ENCODE results near the gene SUGP2.

SUGP2 gene

DNA sequence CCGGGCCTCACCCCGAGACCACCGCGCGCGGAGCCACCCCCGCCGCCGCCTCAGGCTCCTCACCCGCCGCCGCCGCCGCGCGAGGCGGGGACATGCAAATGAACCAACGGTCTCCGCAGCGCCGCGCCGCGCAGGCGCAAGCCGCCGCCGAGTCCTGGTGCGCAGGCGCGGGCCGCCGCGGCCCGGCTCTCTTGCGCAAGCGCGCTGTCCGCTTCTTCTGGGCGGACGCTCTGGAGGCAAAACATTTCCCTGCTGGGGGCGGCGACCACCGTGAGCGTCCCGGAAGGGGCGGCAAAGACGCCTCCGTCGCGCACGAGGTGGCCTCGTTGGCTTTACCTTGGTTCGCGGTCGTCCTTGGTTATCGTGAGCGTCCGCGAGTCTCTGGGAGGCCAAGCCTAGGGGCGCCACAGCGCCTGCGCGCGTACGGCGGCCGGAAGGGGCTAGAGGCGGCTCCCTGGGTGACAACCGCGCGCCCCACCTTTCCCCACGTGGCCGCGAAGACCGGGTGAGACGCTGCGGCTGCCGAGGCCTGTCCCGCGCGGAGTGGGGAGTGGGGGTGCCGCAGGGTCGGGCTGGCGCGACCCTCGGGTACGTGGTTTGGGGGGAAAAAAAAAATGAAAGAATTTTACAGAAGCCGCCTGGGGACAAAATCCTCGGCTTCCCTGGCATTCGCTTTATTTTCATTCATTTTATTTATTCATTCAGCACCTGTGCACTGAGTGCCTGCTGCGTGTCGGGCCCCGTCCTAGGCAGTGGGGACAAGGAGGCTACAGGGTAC lies at the start of gene SUGP2, which contains the start of gene ARMC6:
Gene SUGP2, minus strand, starts transcription at position 92 of the 778 bp plus-strand sequence. CDS start 2,446 bp downstream, outside the sequence.
Gene ARMC6, plus strand, starts transcription at position 178 of the 778 bp plus-strand sequence. CDS start 607 bp downstream, outside the sequence.
- peak; percentile 80 for DNase-seq

DNA sequence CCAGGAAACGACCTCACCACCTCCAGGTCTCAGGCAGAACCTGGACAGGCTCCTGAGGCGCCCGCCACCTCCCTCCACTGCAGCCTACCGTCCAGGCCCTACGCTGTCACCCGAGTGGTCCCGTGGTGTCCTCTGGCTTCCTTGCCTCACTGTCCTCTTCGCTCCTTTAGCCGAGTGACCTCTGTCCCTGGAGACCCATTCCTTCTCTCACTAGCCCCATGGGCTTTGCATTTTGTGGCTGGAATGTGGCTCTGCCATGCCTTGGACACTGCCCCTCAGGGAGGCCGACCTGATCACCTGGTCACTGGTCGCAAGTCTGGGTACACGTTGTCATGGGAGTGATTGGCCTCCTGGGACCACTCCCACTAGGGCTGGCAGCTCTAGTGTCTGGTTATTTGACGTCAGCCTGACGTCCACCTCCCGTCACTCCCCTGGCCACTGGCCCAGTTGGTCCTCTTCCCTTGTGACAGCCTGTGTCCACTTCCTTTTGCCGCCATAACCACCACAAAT lies 48.4 kb upstream of the SUGP2 start:
- no peak for DNase-seq

DNA sequence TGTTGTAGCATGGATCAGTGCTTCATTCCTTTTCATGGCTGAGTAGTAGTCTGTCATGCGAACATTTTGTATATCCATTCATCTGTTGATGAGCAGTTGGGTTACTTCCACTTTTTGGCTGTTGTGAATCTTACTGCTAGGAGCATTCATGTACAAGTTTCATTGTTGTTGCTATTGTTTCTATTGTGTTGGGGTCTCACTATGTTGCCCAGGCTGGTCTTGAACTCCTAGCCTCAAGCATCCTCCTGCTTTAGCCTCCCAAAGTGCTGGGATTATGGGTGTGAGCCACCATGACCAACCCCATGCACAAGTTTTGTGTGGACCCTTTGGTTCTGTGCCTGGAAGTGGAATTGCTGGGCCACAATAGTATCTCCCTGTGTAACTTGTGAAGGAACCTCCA lies 46.3 kb upstream of the SUGP2 start:
- no peak for DNase-seq

DNA sequence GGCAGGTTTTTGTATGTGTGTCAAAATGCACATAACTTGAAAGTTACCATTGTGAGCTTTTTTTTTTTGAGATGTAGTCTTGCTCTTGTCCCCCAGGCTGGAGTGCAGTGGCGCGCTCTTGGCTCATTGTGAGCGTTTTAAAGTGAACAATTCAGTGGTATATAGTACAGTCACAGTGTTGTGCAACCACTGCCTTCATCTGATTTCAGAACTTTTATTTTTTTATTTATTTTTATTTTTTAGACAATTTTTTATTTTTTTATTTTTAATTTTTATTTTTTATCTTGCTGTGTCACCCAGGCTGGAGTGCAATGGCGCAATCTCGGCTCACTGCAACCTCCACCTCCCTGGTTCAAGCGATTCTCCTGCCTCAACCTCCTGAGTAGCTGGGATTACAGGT lies 45.5 kb upstream of the SUGP2 start:
- no peak for DNase-seq

DNA sequence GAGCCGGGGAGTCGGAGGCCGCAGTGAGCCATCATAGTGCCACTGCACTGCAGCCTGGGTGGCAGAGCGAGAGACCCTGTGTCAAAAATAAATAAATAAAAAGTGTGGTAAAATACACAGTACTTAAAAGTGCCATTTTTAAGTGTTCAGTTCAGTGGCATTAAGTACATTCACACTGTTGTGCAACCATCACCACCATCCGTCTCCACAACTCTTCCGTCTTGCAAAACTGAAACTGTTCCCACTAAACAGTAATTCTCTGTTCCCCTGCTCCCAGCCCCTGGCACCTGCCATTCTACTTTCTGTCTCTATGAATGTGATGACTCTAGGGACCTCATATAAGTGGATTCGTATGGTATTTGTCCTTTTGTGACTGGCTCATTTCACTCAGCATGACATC lies 43.8 kb upstream of the SUGP2 start:
- DNase-seq, result no peak

DNA sequence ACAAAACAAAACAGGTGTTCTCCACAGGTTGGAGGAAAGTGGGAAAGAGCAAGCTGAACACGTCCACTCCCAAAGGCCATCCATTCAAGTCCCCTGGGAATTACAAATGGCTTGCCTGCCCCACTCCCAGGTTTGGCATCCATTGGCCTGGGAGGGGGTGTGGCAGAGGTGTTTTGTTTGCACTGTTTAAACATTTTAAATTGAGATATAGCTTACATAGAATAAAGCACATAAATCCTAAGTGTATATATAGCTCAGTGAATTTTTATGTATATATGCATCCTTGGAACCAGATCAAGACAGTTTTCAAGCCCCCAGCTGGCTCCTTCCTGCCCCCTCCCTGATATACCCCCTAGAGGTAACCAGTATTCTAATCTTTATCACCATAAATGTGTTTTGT lies 43.2 kb upstream of the SUGP2 start:
- no peak for DNase-seq

DNA sequence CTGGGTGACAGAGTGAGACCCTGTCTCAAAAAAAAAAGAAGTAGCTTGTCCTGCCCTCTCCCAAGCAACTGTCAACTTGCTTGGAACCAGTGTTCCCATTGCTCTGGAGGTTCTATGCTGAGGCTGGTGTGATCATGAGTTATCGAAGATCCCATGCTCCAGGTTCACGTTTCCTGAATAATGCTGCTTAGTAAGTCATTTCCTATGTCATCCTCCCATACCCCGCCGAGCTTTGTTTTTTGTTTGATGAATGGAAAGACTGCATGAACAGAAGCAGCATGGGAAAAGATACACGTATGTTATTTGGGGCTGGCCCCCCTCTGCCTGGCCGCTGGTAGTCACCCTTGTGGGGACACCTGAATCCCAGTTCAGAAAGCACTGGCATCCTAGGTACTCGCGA lies 41.8 kb upstream of the SUGP2 start:
- no peak for DNase-seq

DNA sequence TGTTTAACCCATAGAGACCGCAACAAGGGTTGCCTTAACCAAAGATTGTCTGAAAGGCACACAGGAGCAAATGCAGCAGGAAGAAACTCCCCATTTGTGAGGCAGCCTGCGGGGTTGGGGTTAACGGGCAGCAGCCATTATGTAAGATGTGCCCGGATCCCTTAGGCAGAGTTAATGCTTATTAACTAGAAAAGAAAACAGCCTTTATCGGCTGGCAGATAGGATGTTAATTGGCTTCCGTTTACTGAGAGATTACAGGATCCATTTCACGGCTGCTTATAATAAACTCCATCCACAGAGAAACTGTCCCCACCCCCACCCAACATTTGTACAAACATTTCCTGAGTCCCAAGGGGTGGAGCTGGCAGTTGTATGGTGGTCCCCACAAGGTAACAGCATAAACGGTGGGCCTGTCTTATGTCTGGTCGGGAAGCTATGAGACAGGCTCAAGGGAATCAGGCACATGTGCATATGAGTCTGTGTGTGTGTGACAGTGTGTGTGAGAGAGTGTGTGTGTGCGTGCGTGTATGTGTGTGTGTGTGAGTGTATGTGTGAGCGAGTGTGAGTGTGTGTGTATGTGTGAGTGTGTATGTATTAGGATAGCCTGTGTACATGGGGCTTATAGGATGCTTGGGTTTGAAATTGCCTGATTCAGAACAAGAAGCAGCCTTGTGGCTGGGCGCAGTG lies 41.0 kb upstream of the SUGP2 start:
- DNase-seq, result no peak

DNA sequence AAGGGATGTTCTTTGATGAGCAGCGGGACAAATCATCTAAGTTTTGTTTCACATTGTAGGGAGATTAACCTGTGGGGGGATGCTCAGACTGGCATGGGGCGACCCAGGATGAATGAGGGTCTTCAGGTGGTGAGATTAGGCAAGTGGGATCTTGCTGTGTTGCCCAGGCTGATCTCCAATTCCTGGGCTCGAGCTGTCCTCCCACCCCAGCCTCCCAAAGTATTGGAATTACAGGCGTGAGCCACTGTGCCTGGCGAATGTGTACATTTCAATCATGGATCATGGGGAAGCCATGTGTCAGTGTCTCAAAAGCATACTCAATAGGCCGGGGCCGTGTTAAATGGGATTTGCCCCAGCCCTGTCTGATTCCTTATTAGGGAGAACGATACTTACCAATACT lies 38.6 kb upstream of the SUGP2 start:
- DNase-seq, result no peak

DNA sequence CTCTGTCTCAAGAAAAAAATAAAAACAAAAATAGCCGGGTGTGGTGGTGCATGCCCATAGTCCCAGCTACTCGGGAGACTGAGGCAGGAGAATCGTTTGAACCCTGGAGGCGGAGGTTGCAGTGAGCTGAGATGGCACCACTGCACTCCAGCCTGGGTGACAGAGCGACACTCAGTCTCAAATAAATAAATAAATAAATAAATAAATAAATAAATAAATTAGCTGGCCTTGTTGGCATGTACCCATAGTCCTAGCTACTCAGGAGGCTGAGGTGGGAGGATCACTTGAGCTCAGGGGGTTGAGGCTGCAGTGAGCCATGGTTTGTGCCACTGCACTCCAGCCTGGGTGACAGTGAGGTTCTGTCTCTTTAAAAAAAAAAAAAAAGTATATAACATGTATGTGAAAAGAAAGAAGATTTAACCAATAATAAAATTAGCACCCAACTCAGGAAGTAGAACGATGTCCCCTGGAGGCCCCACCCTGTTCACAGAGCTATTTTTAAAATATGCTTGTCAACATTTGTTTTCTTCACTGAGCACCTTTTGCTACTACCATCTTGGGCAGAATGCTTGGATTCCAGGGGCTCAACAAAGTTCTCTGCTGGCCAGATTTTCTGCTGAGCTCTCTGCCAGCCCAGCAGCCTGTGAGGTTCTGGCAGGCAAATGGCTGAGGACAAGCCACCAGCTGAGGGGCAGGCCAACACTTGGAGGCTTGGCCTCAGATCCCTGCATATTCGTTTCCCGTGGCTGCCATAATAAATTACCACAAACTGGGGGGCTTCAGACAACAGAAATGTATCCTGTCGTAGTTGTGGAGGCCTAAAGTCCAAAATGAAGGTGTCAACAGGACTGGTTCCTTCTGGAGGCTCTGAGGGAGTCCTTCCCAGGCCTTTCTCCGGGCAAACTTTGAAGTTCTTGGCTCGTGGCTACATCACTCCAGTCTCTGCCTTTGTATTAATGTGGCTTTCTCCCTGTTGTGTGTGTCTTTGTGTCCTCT lies 35.6 kb upstream of the SUGP2 start:
- no peak for DNase-seq

DNA sequence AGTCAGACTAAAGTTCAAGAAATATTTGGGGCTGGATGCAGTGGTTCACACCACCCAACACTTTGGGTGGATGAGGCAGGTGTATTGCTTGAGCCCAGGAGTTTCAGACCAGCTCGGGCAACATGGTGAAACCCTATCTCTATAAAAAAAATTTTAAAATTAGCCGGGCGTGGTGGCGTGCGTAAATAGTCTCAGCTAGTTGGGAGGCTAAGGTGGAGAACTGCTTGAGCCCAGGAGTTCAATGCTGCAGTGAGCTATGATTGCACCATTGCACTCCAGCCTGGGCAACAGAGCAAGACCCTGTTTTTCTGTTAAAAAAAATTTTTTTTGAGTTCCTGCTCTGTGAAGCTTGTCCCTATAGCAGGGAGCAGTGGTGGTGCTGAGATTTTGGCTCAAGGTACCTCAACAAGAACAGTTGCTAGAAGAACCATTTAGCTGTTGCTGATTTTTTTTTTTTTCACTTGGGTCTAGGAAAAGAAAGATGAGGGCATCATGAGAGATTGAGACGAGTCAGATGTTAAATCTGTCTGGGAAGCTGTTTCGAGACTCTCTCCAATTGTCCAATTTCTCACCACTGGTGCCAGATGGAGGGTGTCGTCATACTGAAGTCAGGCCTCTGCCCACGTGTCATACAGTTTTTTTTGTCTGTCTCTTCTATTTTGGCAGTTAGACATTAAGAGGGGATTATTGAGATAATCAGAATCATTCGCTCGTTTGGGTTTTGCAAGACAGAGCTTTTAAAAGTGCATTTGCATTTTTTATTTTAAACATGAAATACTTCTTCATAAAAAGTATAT lies 34.2 kb upstream of the SUGP2 start:
- no peak for DNase-seq

DNA sequence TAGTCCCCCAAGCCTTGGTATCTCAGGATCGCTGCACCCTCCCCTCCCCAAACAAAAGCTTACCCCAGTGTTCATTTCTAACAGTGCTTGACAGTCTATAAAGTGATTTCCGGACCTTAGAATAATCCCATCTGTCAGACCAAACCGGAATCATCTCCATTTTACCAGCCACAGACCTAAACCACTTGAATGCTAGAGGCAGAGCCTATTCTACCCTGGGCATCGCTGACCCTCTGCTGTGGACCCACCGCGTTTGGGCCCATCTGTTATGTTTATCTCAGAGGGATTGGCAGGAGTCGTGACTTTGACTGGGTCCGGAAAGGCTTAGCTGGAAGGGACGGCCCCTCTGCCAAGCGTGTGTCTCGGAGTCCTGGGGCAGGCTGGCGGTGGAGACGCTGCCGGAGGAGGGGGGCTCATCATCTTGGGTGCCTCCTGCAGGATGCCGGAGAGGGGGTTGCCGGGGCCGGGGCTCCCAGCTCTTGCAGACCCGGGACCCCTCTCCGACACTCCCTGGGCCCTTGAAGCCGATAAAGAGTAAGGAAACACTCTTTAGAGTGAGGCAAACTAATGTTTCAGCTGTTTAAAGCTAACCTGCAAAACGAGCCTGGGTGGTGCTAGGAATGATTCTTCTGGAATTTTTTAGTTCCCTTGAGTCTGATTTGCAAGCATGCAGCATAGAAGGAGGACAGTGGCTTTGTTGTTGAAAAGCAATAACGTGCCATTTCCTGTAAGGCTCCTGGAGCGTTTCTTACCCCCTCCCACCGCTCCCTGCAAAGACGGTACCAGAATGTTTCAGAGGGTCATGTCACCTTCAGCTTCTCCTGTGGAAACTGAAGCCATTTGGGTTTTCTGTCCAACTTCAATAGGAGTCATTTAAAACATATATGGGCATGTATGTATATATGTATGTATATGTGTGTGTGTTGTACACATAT lies 31.8 kb upstream of the SUGP2 start:
- DNase-seq, result no peak

DNA sequence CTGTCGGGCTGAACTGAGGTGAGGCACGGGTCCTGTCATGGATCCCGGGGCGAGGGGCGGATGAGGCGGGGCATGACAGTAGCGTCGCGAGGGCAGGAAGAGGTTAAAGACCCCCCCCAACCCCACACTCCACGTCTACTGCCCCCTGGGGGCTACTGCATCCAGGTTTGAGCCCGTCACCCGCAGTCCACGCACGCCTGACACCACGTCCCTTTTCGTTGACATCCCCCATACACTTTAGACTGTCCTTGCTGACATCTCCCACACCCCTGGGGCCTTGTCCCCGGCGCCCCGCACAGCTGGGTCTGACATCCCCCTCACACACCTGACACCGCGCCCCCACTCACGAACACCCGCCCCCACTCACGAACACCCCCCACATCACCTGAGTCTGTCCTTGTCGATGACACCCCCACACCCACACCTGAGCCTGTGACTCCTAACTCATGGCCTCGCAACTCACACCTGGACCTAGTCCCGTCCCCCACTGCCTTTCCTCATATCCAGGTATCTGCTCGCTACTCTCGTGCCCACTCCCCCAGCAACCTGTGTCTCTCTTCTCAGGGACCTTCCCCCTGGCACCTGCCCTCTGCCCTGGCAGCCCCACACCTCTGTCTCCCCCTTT lies 30.9 kb upstream of the SUGP2 start:
- peak; percentile 44 for DNase-seq

DNA sequence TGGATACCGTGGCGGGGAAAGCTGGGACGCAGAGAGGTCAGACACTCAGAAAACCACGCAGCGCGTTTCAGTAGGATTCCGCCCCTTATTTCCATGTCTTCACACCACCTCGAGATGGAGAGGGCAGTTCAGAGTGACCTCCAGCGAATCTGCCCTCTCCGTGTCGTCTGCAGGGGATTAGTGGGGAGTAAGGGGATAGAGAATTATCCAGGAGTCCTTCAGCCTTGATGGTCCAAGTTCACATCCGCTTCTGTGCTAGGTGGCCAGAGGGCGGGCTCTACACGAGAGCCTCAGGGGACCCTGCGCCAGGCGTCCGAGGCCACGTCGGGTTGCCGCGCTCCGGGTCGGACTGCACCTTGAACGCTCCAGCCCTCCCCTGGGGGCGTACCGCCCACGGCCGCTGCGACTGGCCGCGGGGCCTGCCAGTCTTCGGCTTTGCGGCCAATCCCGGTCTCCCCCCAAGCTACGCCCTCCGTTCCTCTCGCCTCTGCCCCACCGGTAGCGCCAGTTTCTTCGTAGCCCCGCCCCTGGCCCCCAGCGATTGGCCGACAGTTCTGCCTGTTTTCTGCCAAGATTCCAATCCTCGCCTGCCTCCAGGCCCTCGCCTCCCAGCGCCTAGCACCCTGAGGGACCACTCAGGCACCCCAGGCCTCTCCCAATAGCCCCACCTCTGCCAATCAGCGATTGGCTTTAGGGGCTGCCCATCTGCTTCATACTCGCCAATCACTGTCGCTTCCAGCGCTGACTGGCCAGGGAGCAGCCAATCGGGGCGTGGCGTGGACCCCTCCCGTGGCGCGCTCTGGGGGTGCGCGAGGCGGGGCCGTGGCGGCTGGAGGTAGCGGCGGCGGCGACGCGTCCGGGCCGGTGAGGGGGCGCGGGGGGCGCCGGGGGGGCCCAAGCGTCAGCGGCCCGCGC lies 30.1 kb upstream of the SUGP2 start, which contains the start of gene SLC25A42:
Gene SLC25A42, plus strand, starts transcription at position 812 of the 915 bp plus-strand sequence. CDS start 32,131 bp downstream, outside the sequence.
- peak; percentile 99 for DNase-seq

DNA sequence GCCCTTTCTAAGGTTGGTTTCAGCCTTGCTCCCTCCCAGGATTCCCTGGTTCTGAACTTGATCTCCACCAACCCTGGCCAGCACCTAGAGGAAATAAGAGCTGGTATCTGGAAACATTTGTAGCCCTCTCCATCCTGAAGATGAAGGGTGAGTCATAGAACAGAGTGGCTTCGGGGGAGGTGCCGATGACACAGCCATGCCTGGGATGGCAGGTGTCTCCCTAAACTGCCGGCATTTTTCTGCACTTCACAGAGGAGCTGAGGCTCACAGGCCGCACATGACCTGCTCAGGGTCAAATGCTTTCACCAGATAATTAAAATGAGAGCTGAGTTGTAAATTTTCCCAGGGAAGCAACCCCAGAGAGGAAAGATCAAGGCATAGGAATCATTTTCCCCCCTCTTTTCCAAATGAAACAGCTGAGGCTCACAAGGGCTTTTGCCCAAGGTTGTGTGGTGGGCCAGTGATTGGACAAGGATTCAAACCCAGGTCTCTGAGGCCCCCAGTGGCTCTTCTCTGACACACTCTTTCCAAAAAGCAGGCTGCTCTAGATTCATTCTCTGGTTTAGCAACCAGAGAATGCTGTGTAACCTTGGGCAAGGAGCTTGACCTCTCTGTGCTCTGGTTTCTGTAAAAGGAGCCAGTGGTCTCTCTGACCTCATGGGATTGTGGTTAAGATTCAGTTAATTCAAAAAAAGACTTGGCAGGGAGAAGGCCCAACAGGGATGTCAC lies 29.3 kb upstream of the SUGP2 start:
- peak; percentile 9 for DNase-seq

DNA sequence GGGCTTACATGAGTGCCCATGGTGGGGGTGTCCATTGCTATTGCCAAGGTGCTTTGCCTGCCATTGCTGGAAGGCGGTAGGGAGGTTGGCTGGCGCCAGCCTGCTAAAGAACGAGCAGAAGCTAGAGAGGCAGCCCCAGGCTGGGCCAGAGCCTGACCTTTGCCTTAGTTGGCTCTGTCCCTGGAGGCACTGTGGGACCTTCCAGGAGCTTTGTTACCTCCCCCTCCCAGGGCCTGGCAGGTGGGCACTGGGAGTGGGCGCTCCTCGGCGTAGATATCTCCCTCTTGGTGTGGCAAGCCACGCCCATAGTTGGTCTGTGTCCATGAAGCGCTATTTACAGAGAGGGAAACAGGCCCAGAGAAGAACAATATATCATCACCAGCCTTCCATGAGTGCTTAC lies 28.2 kb upstream of the SUGP2 start:
- peak; percentile 20 for DNase-seq

DNA sequence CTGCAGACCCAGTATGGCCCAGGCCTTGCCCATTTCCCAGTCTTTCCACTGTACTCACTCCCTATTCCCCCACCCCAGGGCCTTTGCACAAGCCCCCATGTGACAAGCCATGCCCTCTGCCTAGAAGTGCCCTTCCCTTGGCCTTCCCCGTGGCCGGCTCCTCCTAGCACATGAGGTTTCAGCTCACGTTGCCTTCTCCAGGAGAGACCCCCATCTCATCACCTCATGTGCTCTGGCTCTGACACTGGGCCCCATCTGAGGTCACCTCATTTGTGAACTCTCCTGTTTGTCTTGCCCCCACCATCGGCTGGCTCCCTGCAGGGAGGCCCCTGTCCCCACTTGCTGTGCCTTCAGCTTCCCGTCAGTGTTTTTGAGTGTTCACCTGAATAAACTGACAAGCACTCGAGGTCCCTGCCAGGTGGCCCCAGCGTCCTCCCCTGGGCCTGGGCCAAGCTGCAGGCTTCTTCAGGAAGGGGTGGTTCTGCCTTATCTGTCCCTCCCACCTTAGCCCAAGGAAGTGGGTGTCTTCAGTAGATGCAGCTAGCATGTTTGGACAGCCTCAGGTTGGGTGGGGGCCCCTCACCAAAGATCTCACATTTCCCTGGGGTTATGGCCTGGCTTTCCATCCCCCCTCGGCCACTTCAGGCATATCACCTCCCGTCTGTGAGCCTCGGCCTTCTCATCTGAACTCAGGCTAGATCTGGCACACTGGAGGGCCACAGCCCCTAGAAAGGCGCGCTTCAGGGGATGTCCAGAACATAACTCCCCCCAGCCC lies 26.7 kb upstream of the SUGP2 start:
- peak; percentile 9 for DNase-seq

All from DMS79 (cell line).